Panc1 (cell line): Measurements from ENCODE around the gene MID2. TPM values are rescaled to one million over a fixed set of nuclear protein-coding genes. Genes with fewer than 3 reads are reported as not detected.

Source experiments
- ATAC-seq: fragments of 200-7000 bp; cut with Tn5 transposase; 2 replicates; pipeline ENCODE4 v1.9.1; 2020; ENCODE audit warnings: mild to moderate bottlenecking, moderate library complexity
- BruUV-seq: library from RNA; stranded (reverse); fragments of 400-500 nt; replicated peaks from 2 replicates; lab custom pipeline; 2021; lab: Mats Ljungman, UMichigan
- CTCF ChIA-PET: fragments of 300-600 bp; sonication (Branson Sonifier 250); formaldehyde crosslinking; loops from one replicate; lab custom pipeline; 2022; ENCODE audit warnings: antibody characterized with exemption; lab: Charles Lee
- POLR2A ChIA-PET: fragments of 300-600 bp; sonication (Branson Sonifier 250); formaldehyde crosslinking; loops from one replicate; lab custom pipeline; 2022; ENCODE audit warnings: antibody characterized with exemption; lab: Charles Lee
- DNase-seq: peaks from one replicate; pipeline ENCODE4 v3.0.0-alpha.2; 2010; ENCODE audit warnings: low read depth, low spot score
- H3K27ac ChIP-seq: 2 replicates; pipeline ENCODE4 v1.5.1; 2011; ENCODE audit warnings: mild to moderate bottlenecking, low read length, inconsistent platforms
- H3K27me3 ChIP-seq: fragments of 200-500 bp; sonication (Bioruptor generic); 2 replicates; pipeline ENCODE4 v1.6.0; 2014; ENCODE audit warnings: low read length, inconsistent platforms; ENCODE audit not compliant: control insufficient read depth, insufficient read depth
- H3K36me3 ChIP-seq: fragments of 200-500 bp; sonication (Bioruptor generic); 2 replicates; pipeline ENCODE4 v1.5.1; 2014; ENCODE audit warnings: inconsistent platforms, mild to moderate bottlenecking, low read length, moderate library complexity; ENCODE audit not compliant: control insufficient read depth, insufficient read depth
- H3K4me1 ChIP-seq: 2 replicates; pipeline ENCODE4 v1.5.1; 2011; ENCODE audit warnings: inconsistent platforms, mild to moderate bottlenecking, low read length, moderate library complexity; ENCODE audit not compliant: control insufficient read depth, insufficient read depth
- H3K4me3 ChIP-seq, 2 experiments: 2 replicates each; pipeline ENCODE4 v1.5.1; 2011 to 2012; ENCODE audit warnings: low read depth in 2 of 2, low read length in 2 of 2, mild to moderate bottlenecking in 2 of 2, inconsistent platforms in 1 of 2, moderate library complexity in 1 of 2
- H3K9me3 ChIP-seq: fragments of 200-500 bp; sonication (Bioruptor generic); 2 replicates; pipeline ENCODE4 v1.5.1; 2014; ENCODE audit warnings: low read depth, mild to moderate bottlenecking, inconsistent platforms, low read length, moderate library complexity; ENCODE audit not compliant: control insufficient read depth, insufficient read depth
- CTCF ChIP-seq: fragments of 450-650 bp; IDR thresholded peaks from 2 replicates; pipeline ENCODE4 v1.5.1; 2017; ENCODE audit warnings: mild to moderate bottlenecking
- POLR2AphosphoS5 ChIP-seq: IDR thresholded peaks from 2 replicates; pipeline ENCODE4 v1.6.1; 2012; ENCODE audit warnings: mild to moderate bottlenecking, low read depth, low read length, moderate library complexity
- REST ChIP-seq, 2 experiments: IDR thresholded peaks; 2 replicates each; pipeline ENCODE4 v1.6.1; 2011 to 2012; ENCODE audit warnings: low read depth in 2 of 2, control low read depth in 1 of 2, low read length in 1 of 2, mild to moderate bottlenecking in 1 of 2, moderate library complexity in 1 of 2; ENCODE audit not compliant: insufficient read depth in 1 of 2
- SIN3A ChIP-seq: IDR thresholded peaks from 2 replicates; pipeline ENCODE4 v1.6.1; 2012; ENCODE audit warnings: low read depth, mild to moderate bottlenecking, low read length, moderate library complexity, borderline replicate concordance; ENCODE audit not compliant: insufficient read depth
- TCF7L2 ChIP-seq: IDR thresholded peaks from 2 replicates; pipeline ENCODE4 v1.6.1; 2011; ENCODE audit warnings: mild to moderate bottlenecking, low read depth, low read length, inconsistent platforms
- in situ Hi-C: cut with HindIII; loops from 2 replicates; pipeline ENCODE4 v1.10.0; 2016; ENCODE audit warnings: low sequenced_read_pairs, low pct_unique_long_range_greater_than_20kb
- intact Hi-C: fragments of 100-400 bp; cut with micrococcal nuclease; formaldehyde crosslinking; loops from one replicate; pipeline ENCODE4 v1.10.0; 2022; ENCODE audit not compliant: unreplicated experiment
- total RNA-seq: library from RNA; stranded (reverse); gene quantifications from one replicate; pipeline ENCODE4 v1.2.1, GENCODE V29; 2021; ENCODE audit not compliant: unreplicated experiment

Gene MID2
- total RNA-seq, 1 experiment from 2014 or later, result 24.7 TPM

GRCh38 chrX:107845625-107846024 is 20.0 kb downstream of the MID2 start:
- ChIA-PET CTCF (no interaction called here), POLR2A (no interaction called here)
- no TSS peak for BruUV-seq
- Histone ChIP-seq H3K27ac (no peak overlapping the region), H3K9me3 (no peaks in the 10 kb centered on the region), H3K4me1 (no peaks in the 10 kb centered on the region), H3K27me3 (no peaks in the 10 kb centered on the region), H3K36me3 (no peaks in the 10 kb centered on the region), H3K4me3 (no peak overlapping the region)
- intact Hi-C loops (no loop called here), in situ Hi-C loops (no loop called here)
- DNase-seq (no peak), ATAC-seq (no peak)
- TF ChIP-seq POLR2AphosphoS5 (no peak), SIN3A (no peak), TCF7L2 (no peak), CTCF (no peak), REST (IDR thresholded peaks at IDR 0.05; ENCODE audit: insufficient read depth in 1 of 2, low read depth in 2 of 2, low read length in 1 of 2) (no peak)

- Histone ChIP-seq H3K36me3 (no peaks in the 10 kb centered on the region), H3K27me3 (no peaks in the 10 kb centered on the region), H3K27ac (no peak overlapping the region), H3K4me1 (no peaks in the 10 kb centered on the region), H3K4me3 (no peak overlapping the region), H3K9me3 (no peaks in the 10 kb centered on the region)
- in situ Hi-C loops (no loop called here), intact Hi-C loops (no loop called here)
- BruUV-seq, result no TSS peak
- DNase-seq (no peak), ATAC-seq (no peak)
- TF ChIP-seq POLR2AphosphoS5 (no peak), TCF7L2 (no peak), CTCF (no peak), REST (IDR thresholded peaks at IDR 0.05; ENCODE audit: insufficient read depth in 1 of 2, low read depth in 2 of 2, low read length in 1 of 2) (no peak), SIN3A (no peak)
- ChIA-PET CTCF (no interaction called here), POLR2A (interaction anchor here (0.5 kb wide), 1 partner anchor 15 kb away, joined by 3 read pairs; no protein-coding TSS in a partner anchor)
These were observed 22.9 kb downstream of the MID2 start for GRCh38 chrX:107848591-107848990.
